ENCODE measurements around the gene CRHBP.

GRCh38 chr5:77010243-77010642, 57.4 kb downstream of the CRHBP start:
- TF ChIP-seq TCF4 (CRISPR knock-in tag; IDR thresholded peaks at IDR 0.05; ENCODE audit: borderline replicate concordance): no peak
- TF ChIP-seq RARB (CRISPR knock-in tag; IDR thresholded peaks at IDR 0.05): no peak
- no peak for TF ChIP-seq CREB5 (CRISPR knock-in tag; IDR thresholded peaks at IDR 0.05; ENCODE audit: low read depth)
- no peak for TF ChIP-seq POU6F1 (CRISPR knock-in tag; IDR thresholded peaks at IDR 0.05; ENCODE audit: borderline replicate concordance, low read depth)

All from SK-N-SH treated with all-trans-retinoic acid at 6 μM for 48 hours (cell line).